ENCODE results near the gene MED15. TPM values are rescaled to one million over a fixed set of nuclear protein-coding genes. Genes with fewer than 3 reads are reported as not detected.
"Not testable (repeated sequence)": the region's sequence is repeated elsewhere in the genome, so short reads cannot be mapped to it uniquely, and the experiment has no call there.

MED15 gene
- total and polyA plus RNA-seq, 2 donors from 2014 or later: 31.7 to 102 TPM

DNA sequence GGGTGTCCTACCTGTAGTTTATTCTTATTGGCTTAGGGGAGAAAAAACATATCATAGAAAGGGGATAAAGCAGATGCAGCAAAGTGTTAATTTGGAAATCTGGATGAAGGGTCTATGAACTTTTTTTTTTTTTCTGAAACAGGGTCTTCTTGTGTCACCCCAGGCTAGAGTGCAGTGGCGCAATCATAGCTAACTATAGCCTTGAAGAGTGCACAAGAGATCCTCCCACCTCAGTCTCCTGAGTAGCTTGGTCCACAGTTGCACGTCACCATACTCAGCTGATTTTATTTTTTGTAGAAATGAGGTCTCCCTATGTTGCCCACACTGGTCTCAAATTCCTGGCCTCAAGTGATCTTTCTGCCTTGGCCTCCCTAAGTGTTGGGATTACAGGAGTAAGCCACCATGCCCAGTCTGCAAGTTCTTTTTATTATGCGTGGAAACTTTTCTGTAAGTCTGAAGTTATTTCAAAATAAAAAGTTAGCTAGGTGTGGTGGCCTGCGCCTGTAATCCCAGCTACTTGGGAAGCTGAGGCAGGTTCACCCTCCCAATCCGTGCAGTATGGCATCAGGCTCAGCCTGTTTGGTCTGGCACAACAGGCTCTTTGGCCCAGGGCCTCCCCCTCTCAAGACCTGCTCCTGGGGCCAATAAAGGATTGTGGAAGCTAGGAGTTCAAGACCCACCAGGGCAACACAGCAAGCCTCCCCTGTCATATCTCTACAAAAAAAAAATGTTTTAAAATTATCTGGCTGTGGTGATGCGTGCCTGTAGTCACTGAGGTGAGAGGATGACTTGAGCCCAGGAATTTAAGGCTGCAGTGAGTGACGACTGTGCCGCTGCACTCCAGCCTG, 111.9 kb downstream of the MED15 start:
- Histone ChIP-seq H3K27ac (ENCODE audit: low read depth in 2 of 2, low read length in 2 of 2) (no peak overlapping the region), H3K4me1 (ENCODE audit: control insufficient read depth in 2 of 3, insufficient read depth in 2 of 3, low read depth in 1 of 3, low read length in 3 of 3) (no peaks in the 10 kb centered on the region), H3K9me3 (ENCODE audit: control insufficient read depth in 2 of 3, insufficient read depth in 1 of 3, low read length in 3 of 3) (no peaks in the 10 kb centered on the region), H3K27me3 (ENCODE audit: control insufficient read depth, insufficient read depth, low read length) (no peaks in the 10 kb centered on the region), H3K36me3 (ENCODE audit: control insufficient read depth in 2 of 3, insufficient read depth in 3 of 3, low read length in 3 of 3) (no peaks in the 10 kb centered on the region), H3K4me3 (ENCODE audit: low read length in 3 of 3) (no peak overlapping the region), H3K9ac (ENCODE audit: low read length in 3 of 3) (no peak overlapping the region)
- no peak for DNase-seq
- TF ChIP-seq, protein P1, sequence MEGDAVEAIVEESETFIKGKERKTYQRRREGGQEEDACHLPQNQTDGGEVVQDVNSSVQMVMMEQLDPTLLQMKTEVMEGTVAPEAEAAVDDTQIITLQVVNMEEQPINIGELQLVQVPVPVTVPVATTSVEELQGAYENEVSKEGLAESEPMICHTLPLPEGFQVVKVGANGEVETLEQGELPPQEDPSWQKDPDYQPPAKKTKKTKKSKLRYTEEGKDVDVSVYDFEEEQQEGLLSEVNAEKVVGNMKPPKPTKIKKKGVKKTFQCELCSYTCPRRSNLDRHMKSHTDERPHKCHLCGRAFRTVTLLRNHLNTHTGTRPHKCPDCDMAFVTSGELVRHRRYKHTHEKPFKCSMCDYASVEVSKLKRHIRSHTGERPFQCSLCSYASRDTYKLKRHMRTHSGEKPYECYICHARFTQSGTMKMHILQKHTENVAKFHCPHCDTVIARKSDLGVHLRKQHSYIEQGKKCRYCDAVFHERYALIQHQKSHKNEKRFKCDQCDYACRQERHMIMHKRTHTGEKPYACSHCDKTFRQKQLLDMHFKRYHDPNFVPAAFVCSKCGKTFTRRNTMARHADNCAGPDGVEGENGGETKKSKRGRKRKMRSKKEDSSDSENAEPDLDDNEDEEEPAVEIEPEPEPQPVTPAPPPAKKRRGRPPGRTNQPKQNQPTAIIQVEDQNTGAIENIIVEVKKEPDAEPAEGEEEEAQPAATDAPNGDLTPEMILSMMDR (IDR thresholded peaks at IDR 0.05; ENCODE audit: borderline replicate concordance, extremely low read depth, insufficient read depth): no peak
- no peak for FAIRE-seq
- intact Hi-C loops (cut with DNase I): no loop called here

DNA sequence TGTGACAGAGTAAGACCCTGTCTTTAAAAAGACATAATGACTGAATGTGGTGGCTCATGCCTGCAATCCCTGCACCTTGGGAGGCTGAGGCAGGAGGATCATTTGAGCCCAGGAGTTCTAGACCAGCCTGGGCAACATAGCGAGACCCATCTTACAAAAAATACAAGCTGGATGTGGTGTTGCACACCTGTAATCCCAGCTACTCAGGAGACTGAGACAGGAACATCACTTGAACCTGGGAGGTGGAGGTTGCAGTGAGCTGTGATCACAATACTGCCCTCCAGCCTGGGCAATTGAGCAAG, 112.4 kb downstream of the MED15 start:
- FAIRE-seq; DNase-seq; H3K9me3 ChIP-seq (ENCODE audit: control insufficient read depth in 2 of 3, insufficient read depth in 1 of 3, low read length in 3 of 3); intact Hi-C loops (cut with DNase I); H3K9ac ChIP-seq (ENCODE audit: low read length in 3 of 3); H3K27me3 ChIP-seq (ENCODE audit: control insufficient read depth, insufficient read depth, low read length); H3K4me1 ChIP-seq (ENCODE audit: control insufficient read depth in 2 of 3, insufficient read depth in 2 of 3, low read depth in 1 of 3, low read length in 3 of 3); H3K27ac ChIP-seq (ENCODE audit: low read depth in 2 of 2, low read length in 2 of 2); H3K4me3 ChIP-seq (ENCODE audit: low read length in 3 of 3); H3K36me3 ChIP-seq (ENCODE audit: control insufficient read depth in 2 of 3, insufficient read depth in 3 of 3, low read length in 3 of 3): not testable (repeated sequence)

DNA sequence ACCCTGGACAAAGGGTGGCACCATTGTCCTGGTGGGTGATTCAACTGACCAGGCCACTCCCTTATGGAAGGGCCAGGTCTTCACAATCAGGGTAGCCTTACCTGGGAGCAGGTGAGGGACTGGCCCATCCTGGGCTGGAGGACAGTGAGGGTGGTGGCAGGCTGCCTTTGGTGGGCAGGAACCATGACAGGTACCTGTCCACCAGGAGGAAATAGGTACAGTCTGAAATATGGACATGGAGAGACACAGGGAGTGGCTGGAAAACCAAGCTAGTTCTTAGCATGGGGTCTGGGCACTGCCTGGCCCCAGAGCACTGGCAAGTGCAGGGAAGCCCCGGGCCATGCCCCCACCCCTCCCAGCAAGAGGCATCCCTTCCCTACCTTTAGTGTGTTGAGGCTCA, 113.8 kb downstream of the MED15 start:
- H3K4me3 ChIP-seq (ENCODE audit: low read length in 3 of 3): no peak overlapping the region
- no peaks in the 10 kb centered on the region for H3K4me1 ChIP-seq (ENCODE audit: control insufficient read depth in 2 of 3, insufficient read depth in 2 of 3, low read depth in 1 of 3, low read length in 3 of 3)
- H3K27me3 ChIP-seq (ENCODE audit: control insufficient read depth, insufficient read depth, low read length): no peaks in the 10 kb centered on the region
- TF ChIP-seq, protein P1 (IDR thresholded peaks at IDR 0.05; ENCODE audit: borderline replicate concordance, extremely low read depth, insufficient read depth): no peak
- intact Hi-C loops (cut with DNase I): no loop called here
- DNase-seq (no peak), FAIRE-seq (no peak)
- no peak overlapping the region for H3K27ac ChIP-seq (ENCODE audit: low read depth in 2 of 2, low read length in 2 of 2)
- no peak overlapping the region for H3K9ac ChIP-seq (ENCODE audit: low read length in 3 of 3)
- no peaks in the 10 kb centered on the region for H3K36me3 ChIP-seq (ENCODE audit: control insufficient read depth in 2 of 3, insufficient read depth in 3 of 3, low read length in 3 of 3)
- H3K9me3 ChIP-seq (ENCODE audit: control insufficient read depth in 2 of 3, insufficient read depth in 1 of 3, low read length in 3 of 3): no peaks in the 10 kb centered on the region

DNA sequence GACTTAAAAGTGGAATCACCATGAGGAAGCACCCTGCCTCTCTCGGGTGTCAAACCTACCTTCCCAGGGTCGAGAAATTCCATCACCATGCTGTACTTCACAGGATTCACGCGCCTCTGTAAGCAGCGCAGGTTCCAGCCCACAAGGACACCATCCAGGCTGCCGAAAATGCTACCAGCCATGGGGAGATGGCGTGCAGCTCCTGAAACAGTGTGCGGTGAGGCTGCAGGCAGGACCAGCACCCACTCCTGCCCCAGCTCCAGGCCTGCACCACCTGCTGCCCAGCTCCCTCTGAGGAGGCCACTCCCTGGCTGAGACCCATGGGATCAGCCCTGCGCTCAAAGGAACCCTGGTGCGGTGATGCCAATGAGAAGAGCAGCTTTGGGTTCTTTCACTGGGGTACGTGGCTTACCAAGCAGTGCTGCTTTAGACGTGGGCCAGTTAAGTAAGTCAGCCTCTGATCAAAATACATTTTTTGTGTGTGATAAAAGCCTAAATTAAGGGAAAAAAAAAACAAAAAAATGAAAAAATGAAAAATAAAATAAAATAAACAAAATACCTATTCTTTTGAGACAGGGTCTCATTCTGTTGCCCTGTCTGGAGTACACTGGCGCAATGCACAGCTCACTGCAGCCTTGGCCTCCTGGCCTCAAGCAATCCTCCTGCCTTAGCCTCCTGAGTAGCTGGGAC, 115.4 kb downstream of the MED15 start:
- Histone ChIP-seq H3K27me3 (ENCODE audit: control insufficient read depth, insufficient read depth, low read length) (no peaks in the 10 kb centered on the region), H3K36me3 (ENCODE audit: control insufficient read depth in 2 of 3, insufficient read depth in 3 of 3, low read length in 3 of 3) (no peaks in the 10 kb centered on the region), H3K4me3 (ENCODE audit: low read length in 3 of 3) (no peak overlapping the region), H3K9me3 (ENCODE audit: control insufficient read depth in 2 of 3, insufficient read depth in 1 of 3, low read length in 3 of 3) (no peaks in the 10 kb centered on the region), H3K9ac (ENCODE audit: low read length in 3 of 3) (no peak overlapping the region), H3K4me1 (ENCODE audit: control insufficient read depth in 2 of 3, insufficient read depth in 2 of 3, low read depth in 1 of 3, low read length in 3 of 3) (no peaks in the 10 kb centered on the region), H3K27ac (ENCODE audit: low read depth in 2 of 2, low read length in 2 of 2) (no peak overlapping the region)
- FAIRE-seq: no peak
- intact Hi-C loops (cut with DNase I): no loop called here
- no peak for DNase-seq
- TF ChIP-seq, protein P1 (IDR thresholded peaks at IDR 0.05; ENCODE audit: borderline replicate concordance, extremely low read depth, insufficient read depth): no peak

All from kidney (tissue), 14 donors.